ENCODE results near the gene FSIP1. TPM values are rescaled to one million over a fixed set of nuclear protein-coding genes. Genes with fewer than 3 reads are reported as not detected.

The FSIP1 gene
- total and polyA plus RNA-seq, 9 donors, result 0.17 to 0.60 (median 0.36) TPM

DNA sequence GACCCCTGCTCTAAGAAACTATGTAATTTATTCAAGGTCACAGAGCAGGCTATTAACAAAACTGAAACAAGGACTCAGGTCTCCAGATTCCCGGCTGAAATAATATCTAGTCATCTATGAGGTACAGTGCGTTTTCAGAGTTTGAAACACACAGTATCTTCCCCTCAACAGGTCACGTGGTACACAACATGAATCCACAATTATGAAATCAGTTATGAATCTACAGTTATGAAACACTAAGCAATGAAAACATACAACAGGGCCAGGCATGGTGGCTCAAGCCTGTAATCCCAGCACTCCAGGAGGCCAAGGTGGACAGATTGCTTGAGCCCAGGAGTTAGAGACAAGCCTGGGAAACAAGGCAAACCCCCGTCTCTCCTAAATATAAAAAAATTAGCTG is 72.7 kb downstream of the FSIP1 start:
- no peak for DNase-seq
- Histone ChIP-seq H3K27ac (ENCODE audit: low read length) (no peak overlapping the region), H3K9me3 (replicated peaks; ENCODE audit: control insufficient read depth, low read depth, low read length) (no peaks in the 10 kb centered on the region), H3K4me3 (ENCODE audit: low read length) (no peak overlapping the region), H3K4me1 (ENCODE audit: control insufficient read depth, insufficient read depth, low read length) (no peaks in the 10 kb centered on the region), H3K36me3 (ENCODE audit: control insufficient read depth, insufficient read depth, low read length) (no peaks in the 10 kb centered on the region), H3K27me3 (ENCODE audit: control insufficient read depth, insufficient read depth, low read length) (no peaks in the 10 kb centered on the region)
- WGBS (ENCODE audit: insufficient coverage), result 67% methylated on average over 1 of the region's 4 CpGs

DNA sequence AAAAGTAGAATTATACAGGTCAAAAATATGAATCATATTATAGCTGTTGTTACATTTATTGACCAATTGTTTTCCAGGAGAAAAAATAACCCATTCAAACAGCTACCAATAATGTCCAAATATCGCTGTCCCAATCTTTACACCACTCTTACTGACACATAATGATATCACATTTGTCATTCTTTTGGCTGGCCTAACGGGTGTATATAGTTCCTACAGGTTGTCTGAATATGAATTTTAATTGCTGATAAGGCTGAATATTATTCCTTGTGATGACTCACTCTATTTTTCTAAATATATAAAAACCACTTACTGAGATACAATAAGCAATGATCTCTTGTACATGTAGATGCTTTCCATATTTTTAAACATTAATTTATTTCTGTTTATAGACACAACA is 76.4 kb downstream of the FSIP1 start:
- Histone ChIP-seq H3K9me3 (replicated peaks; ENCODE audit: control insufficient read depth, low read depth, low read length) (no peaks in the 10 kb centered on the region), H3K36me3 (ENCODE audit: control insufficient read depth, insufficient read depth, low read length) (no peaks in the 10 kb centered on the region), H3K27me3 (ENCODE audit: control insufficient read depth, insufficient read depth, low read length) (no peaks in the 10 kb centered on the region), H3K27ac (ENCODE audit: low read length) (no peak overlapping the region), H3K4me3 (ENCODE audit: low read length) (no peak overlapping the region), H3K4me1 (ENCODE audit: control insufficient read depth, insufficient read depth, low read length) (no peaks in the 10 kb centered on the region)
- no CpG with 5 or more reads among the region's 2 CpGs for WGBS (ENCODE audit: insufficient coverage)
- no peak for DNase-seq

DNA sequence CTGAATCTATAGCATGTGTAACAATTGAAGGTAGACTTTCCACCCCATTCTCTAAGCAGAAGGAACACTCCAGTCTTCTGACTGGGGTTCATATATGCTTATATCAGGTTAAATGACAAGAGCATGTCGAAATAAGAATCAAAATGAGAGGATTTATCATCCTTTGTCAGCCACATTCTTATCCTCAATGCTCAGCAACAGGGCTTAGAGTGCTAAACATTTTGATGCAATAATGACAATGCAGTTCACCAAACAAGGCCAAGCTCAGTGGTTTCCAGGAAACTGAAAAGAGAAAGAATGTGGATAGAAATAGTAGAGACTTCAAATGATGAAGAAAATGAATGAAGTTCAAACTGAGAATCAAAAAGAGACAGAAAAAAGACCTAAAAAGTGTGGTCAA is 78.0 kb downstream of the FSIP1 start:
- no peak overlapping the region for H3K27ac ChIP-seq (ENCODE audit: low read length)
- H3K36me3 ChIP-seq (ENCODE audit: control insufficient read depth, insufficient read depth, low read length), result no peaks in the 10 kb centered on the region
- H3K9me3 ChIP-seq (replicated peaks; ENCODE audit: control insufficient read depth, low read depth, low read length), result no peaks in the 10 kb centered on the region
- no CpG with 5 or more reads among the region's 1 CpG for WGBS (ENCODE audit: insufficient coverage)
- DNase-seq, result no peak
- H3K4me1 ChIP-seq (ENCODE audit: control insufficient read depth, insufficient read depth, low read length), result no peaks in the 10 kb centered on the region
- H3K4me3 ChIP-seq (ENCODE audit: low read length), result no peak overlapping the region
- H3K27me3 ChIP-seq (ENCODE audit: control insufficient read depth, insufficient read depth, low read length), result no peaks in the 10 kb centered on the region

- H3K4me3 ChIP-seq (ENCODE audit: low read length), result no peak overlapping the region
- 76% methylated on average over 3 of the region's 5 CpGs for WGBS (ENCODE audit: insufficient coverage)
Measured at GRCh38 chr15:39704235-39704634, 78.4 kb downstream of the FSIP1 start.

GRCh38 chr15:39701988-39702387 is 80.7 kb downstream of the FSIP1 start:
- WGBS (ENCODE audit: insufficient coverage), result 54% methylated on average over 2 of the region's 3 CpGs
- H3K27me3 ChIP-seq (ENCODE audit: control insufficient read depth, insufficient read depth, low read length), result no peaks in the 10 kb centered on the region
- H3K4me3 ChIP-seq (ENCODE audit: low read length), result no peak overlapping the region
- H3K4me1 ChIP-seq (ENCODE audit: control insufficient read depth, insufficient read depth, low read length), result no peaks in the 10 kb centered on the region
- H3K9me3 ChIP-seq (replicated peaks; ENCODE audit: control insufficient read depth, low read depth, low read length), result no peaks in the 10 kb centered on the region
- no peaks in the 10 kb centered on the region for H3K36me3 ChIP-seq (ENCODE audit: control insufficient read depth, insufficient read depth, low read length)
- DNase-seq, result no peak
- H3K27ac ChIP-seq (ENCODE audit: low read length), result peak overlapping the region; percentile 29

More at GRCh38 chr15:39704235-39704634, 78.4 kb downstream of the FSIP1 start:
- Histone ChIP-seq H3K9me3 (replicated peaks; ENCODE audit: control insufficient read depth, low read depth, low read length) (no peaks in the 10 kb centered on the region), H3K4me1 (ENCODE audit: control insufficient read depth, insufficient read depth, low read length) (no peaks in the 10 kb centered on the region), H3K27me3 (ENCODE audit: control insufficient read depth, insufficient read depth, low read length) (no peaks in the 10 kb centered on the region), H3K27ac (ENCODE audit: low read length) (no peak overlapping the region), H3K36me3 (ENCODE audit: control insufficient read depth, insufficient read depth, low read length) (no peaks in the 10 kb centered on the region)
- DNase-seq, result no peak

- WGBS (ENCODE audit: insufficient coverage), result no CpG with 5 or more reads among the region's 1 CpG
- Histone ChIP-seq H3K4me3 (ENCODE audit: low read length) (no peak overlapping the region), H3K27ac (ENCODE audit: low read length) (no peak overlapping the region), H3K27me3 (ENCODE audit: control insufficient read depth, insufficient read depth, low read length) (no peaks in the 10 kb centered on the region), H3K9me3 (replicated peaks; ENCODE audit: control insufficient read depth, low read depth, low read length) (no peaks in the 10 kb centered on the region), H3K4me1 (ENCODE audit: control insufficient read depth, insufficient read depth, low read length) (no peaks in the 10 kb centered on the region), H3K36me3 (ENCODE audit: control insufficient read depth, insufficient read depth, low read length) (no peaks in the 10 kb centered on the region)
- no peak for DNase-seq
Measured at GRCh38 chr15:39700375-39700700, 82.3 kb downstream of the FSIP1 start.

GRCh38 chr15:39699516-39700374 is 82.9 kb downstream of the FSIP1 start:
- DNase-seq, result peak; percentile 86
- WGBS (ENCODE audit: insufficient coverage), result 29% methylated on average over 1 of the region's 3 CpGs
- no peak overlapping the region for H3K4me3 ChIP-seq (ENCODE audit: low read length)
- H3K9me3 ChIP-seq (replicated peaks; ENCODE audit: control insufficient read depth, low read depth, low read length), result no peaks in the 10 kb centered on the region
- H3K36me3 ChIP-seq (ENCODE audit: control insufficient read depth, insufficient read depth, low read length), result no peaks in the 10 kb centered on the region
- H3K27me3 ChIP-seq (ENCODE audit: control insufficient read depth, insufficient read depth, low read length), result no peaks in the 10 kb centered on the region
- no peaks in the 10 kb centered on the region for H3K4me1 ChIP-seq (ENCODE audit: control insufficient read depth, insufficient read depth, low read length)
- H3K27ac ChIP-seq (ENCODE audit: low read length), result no peak overlapping the region

- DNase-seq, result no peak
- Histone ChIP-seq H3K4me1 (ENCODE audit: control insufficient read depth, insufficient read depth, low read length) (no peaks in the 10 kb centered on the region), H3K36me3 (ENCODE audit: control insufficient read depth, insufficient read depth, low read length) (no peaks in the 10 kb centered on the region), H3K27ac (ENCODE audit: low read length) (no peak overlapping the region), H3K4me3 (ENCODE audit: low read length) (no peak overlapping the region), H3K27me3 (ENCODE audit: control insufficient read depth, insufficient read depth, low read length) (no peaks in the 10 kb centered on the region), H3K9me3 (replicated peaks; ENCODE audit: control insufficient read depth, low read depth, low read length) (no peaks in the 10 kb centered on the region)
- WGBS (ENCODE audit: insufficient coverage), result 70% methylated on average over 5 of the region's 11 CpGs
Measured at GRCh38 chr15:39698444-39699390, 83.9 kb downstream of the FSIP1 start.

- H3K36me3 ChIP-seq (ENCODE audit: control insufficient read depth, insufficient read depth, low read length), result no peaks in the 10 kb centered on the region
- H3K27me3 ChIP-seq (ENCODE audit: control insufficient read depth, insufficient read depth, low read length), result no peaks in the 10 kb centered on the region
- peak; percentile 69 for DNase-seq
- peaks cover 2% of the 10 kb centered on the region for H3K4me1 ChIP-seq (ENCODE audit: control insufficient read depth, insufficient read depth, low read length)
- H3K9me3 ChIP-seq (replicated peaks; ENCODE audit: control insufficient read depth, low read depth, low read length), result no peaks in the 10 kb centered on the region
- peak overlapping the region; percentile 45 for H3K27ac ChIP-seq (ENCODE audit: low read length)
- no peak overlapping the region for H3K4me3 ChIP-seq (ENCODE audit: low read length)
- no CpG with 5 or more reads among the region's 5 CpGs for WGBS (ENCODE audit: insufficient coverage)
Measured at GRCh38 chr15:39697509-39697908, 85.1 kb downstream of the FSIP1 start.

- Histone ChIP-seq H3K4me1 (ENCODE audit: control insufficient read depth, insufficient read depth, low read length) (peaks cover 3% of the 10 kb centered on the region), H3K4me3 (ENCODE audit: low read length) (no peak overlapping the region), H3K36me3 (ENCODE audit: control insufficient read depth, insufficient read depth, low read length) (no peaks in the 10 kb centered on the region), H3K27ac (ENCODE audit: low read length) (no peak overlapping the region), H3K27me3 (ENCODE audit: control insufficient read depth, insufficient read depth, low read length) (no peaks in the 10 kb centered on the region), H3K9me3 (replicated peaks; ENCODE audit: control insufficient read depth, low read depth, low read length) (no peaks in the 10 kb centered on the region)
- WGBS (ENCODE audit: insufficient coverage), result no CpG with 5 or more reads among the region's 2 CpGs
- no peak for DNase-seq
Measured at GRCh38 chr15:39695793-39696192, 86.8 kb downstream of the FSIP1 start.

All from muscle of leg (tissue), 11 donors.